Uterus (tissue), 4 donors: ENCODE measurements around the gene GAREM1. TPM values are rescaled to one million over a fixed set of nuclear protein-coding genes. Genes with fewer than 3 reads are reported as not detected.

Experiments used
- DNase-seq, 2 donors: peaks; one replicate each; pipeline ENCODE4 v3.0.0-alpha.2; 2019 to 2020
- H3K27ac ChIP-seq, 2 donors: fragments of 200-600 bp; sonication (generic); 1 replicate in 1 of 2; 2 replicates in 1 of 2; pipeline ENCODE4 v1.5.1; 2016 to 2018
- H3K27me3 ChIP-seq, 2 donors: fragments of 200-600 bp; sonication (generic); one replicate each; pipeline ENCODE4 v1.5.1; 2018 to 2019; ENCODE audit warnings: control low read depth in 1 of 2
- H3K36me3 ChIP-seq, 2 donors: fragments of 200-600 bp; sonication (generic); one replicate each; pipeline ENCODE4 v1.5.1; 2019; ENCODE audit warnings: control low read depth in 1 of 2
- H3K4me1 ChIP-seq, 2 donors: fragments of 200-600 bp; sonication (generic); one replicate each; pipeline ENCODE4 v1.5.1; 2018 to 2019; ENCODE audit warnings: control low read depth in 1 of 2
- H3K4me3 ChIP-seq, 2 donors: fragments of 200-600 bp; sonication (generic); 1 replicate in 1 of 2; 2 replicates in 1 of 2; pipeline ENCODE4 v1.5.1; 2018 to 2019; ENCODE audit warnings: mild to moderate bottlenecking in 1 of 2
- H3K9me3 ChIP-seq, 2 donors: fragments of 200-600 bp; sonication (generic); one replicate each; pipeline ENCODE4 v1.5.1; 2019; ENCODE audit warnings: control low read depth in 1 of 2
- POLR2A ChIP-seq, 2 donors: fragments of 450-650 bp; IDR thresholded peaks; one replicate each; pipeline ENCODE4 v1.6.1; 2016; ENCODE audit warnings: antibody characterized with exemption in 2 of 2, mild to moderate bottlenecking in 1 of 2, moderate library complexity in 1 of 2
- intact Hi-C: fragments of 100-400 bp; cut with DNase I; formaldehyde crosslinking; loops from one replicate; pipeline ENCODE4 v1.15.1; 2023; ENCODE audit warnings: low total_unique reads
- total RNA-seq, 4 donors: library from RNA; depleted of rRNA in 3 of 4; stranded (reverse); fragments of >200 nt in 3 of 4; gene quantifications; one replicate each; pipeline versions ENCODE4 v1.1.0 to v1.2.4, GENCODE V29; 2014 to 2023
- TF ChIP-seq, protein P1 (sequence below), 4 experiments: fragments of 200-600 bp in 2 of 4; fragments of 450-650 bp in 2 of 4; sonication (generic) in 2 of 4; IDR thresholded peaks; one replicate each; pipeline ENCODE4 v1.5.1; 2016 to 2019; ENCODE audit warnings: antibody characterized with exemption in 4 of 4, mild to moderate bottlenecking in 2 of 4, moderate library complexity in 1 of 4
- donor health status: DM: yes; HTN: yes; CAD: no.

GAREM1 gene
- total RNA-seq, 4 donors from 2014 or later: 1.5 to 12.0 (median 5.9) TPM

DNA sequence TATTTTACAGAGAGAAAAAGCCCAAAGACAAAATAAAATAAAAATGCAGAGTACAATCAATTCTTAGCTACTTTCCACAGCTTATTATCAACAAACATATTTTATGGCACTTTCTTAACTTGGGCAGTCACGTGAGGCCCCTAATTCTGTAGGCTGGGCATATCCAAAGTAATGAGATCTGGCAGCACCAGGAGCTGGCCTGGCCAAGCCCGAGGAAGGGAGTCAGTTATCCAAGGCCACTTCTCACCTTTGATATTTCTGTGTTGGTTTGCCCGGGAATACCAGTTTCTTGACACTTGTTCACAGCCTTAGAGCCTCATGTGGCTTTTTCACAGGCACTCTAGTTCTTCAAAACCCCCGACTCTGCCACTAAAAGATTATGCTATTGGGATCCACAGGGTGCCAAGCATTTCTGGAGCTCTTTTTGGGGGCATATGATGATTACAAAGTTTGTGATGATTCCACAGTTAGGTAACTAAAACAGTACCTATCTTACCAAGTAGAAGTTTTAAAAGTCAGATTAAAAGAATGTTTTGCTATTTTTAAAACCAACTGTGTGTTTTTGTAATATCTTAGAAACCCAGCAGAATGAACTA is 190.4 kb downstream of the GAREM1 start:
- no peaks in the 10 kb centered on the region for H3K36me3 ChIP-seq
- no peak overlapping the region for H3K4me3 ChIP-seq
- TF ChIP-seq, protein P1, sequence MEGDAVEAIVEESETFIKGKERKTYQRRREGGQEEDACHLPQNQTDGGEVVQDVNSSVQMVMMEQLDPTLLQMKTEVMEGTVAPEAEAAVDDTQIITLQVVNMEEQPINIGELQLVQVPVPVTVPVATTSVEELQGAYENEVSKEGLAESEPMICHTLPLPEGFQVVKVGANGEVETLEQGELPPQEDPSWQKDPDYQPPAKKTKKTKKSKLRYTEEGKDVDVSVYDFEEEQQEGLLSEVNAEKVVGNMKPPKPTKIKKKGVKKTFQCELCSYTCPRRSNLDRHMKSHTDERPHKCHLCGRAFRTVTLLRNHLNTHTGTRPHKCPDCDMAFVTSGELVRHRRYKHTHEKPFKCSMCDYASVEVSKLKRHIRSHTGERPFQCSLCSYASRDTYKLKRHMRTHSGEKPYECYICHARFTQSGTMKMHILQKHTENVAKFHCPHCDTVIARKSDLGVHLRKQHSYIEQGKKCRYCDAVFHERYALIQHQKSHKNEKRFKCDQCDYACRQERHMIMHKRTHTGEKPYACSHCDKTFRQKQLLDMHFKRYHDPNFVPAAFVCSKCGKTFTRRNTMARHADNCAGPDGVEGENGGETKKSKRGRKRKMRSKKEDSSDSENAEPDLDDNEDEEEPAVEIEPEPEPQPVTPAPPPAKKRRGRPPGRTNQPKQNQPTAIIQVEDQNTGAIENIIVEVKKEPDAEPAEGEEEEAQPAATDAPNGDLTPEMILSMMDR (IDR thresholded peaks at IDR 0.05): no peak
- TF ChIP-seq POLR2A (IDR thresholded peaks at IDR 0.05): no peak
- H3K9me3 ChIP-seq: no peaks in the 10 kb centered on the region
- intact Hi-C loops: no loop called here
- no peak for DNase-seq
- no peaks in the 10 kb centered on the region for H3K27me3 ChIP-seq
- no peak overlapping the region for H3K27ac ChIP-seq
- H3K4me1 ChIP-seq: no peaks in the 10 kb centered on the region

DNA sequence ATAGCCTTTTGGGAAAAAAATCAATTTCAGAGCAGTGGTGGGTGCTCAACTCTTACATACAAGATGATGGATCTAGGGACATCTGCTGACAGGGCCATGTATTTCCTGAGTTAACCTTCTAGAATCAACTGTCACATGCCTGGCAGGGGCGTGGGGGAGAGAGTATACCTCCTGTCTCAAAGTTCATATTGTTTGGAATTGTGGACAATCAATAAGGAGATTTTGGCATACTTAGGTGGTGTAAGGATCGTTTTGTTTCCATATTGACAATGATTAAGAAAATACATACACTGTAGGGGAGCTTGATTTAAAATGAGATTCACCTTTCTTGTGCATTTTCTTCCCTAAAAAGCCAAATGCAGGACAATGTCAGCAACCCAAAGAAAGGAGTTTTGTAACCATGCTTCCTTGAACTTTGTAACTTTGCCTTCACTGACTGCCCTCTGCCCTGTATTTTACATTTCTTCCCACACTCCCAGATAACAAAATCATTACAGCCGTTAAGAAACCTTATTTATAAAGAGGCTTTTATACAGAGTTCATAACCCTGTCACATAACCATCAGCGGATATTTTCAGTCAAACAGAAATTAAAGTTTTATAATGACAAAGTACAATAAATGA is 192.4 kb downstream of the GAREM1 start:
- Histone ChIP-seq H3K4me3 (no peak overlapping the region), H3K36me3 (no peaks in the 10 kb centered on the region), H3K9me3 (no peaks in the 10 kb centered on the region), H3K27me3 (no peaks in the 10 kb centered on the region), H3K4me1 (no peaks in the 10 kb centered on the region), H3K27ac (no peak overlapping the region)
- no peak for DNase-seq
- intact Hi-C loops: no loop called here
- no peak for TF ChIP-seq POLR2A (IDR thresholded peaks at IDR 0.05)

DNA sequence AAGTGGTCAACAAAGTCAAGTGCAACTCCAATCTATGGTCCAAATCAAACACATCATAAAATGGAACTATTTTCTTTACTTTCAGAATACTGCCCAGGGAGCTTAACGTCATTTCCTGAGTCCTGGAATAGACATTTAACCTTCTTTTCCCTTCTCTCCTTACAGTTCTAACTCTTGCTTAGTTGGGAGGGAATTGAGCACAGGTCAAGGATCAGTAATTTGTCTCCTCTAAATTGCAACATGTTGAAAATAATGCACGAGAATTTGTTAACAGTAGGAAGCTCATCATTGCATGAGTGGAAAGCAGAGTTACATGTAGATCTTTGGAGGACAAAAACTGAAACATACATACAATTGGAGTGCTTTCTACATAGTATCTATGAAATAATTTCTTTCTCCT is 193.1 kb downstream of the GAREM1 start:
- Histone ChIP-seq H3K9me3 (no peaks in the 10 kb centered on the region), H3K36me3 (no peaks in the 10 kb centered on the region), H3K4me1 (no peaks in the 10 kb centered on the region), H3K27ac (no peak overlapping the region), H3K27me3 (no peaks in the 10 kb centered on the region), H3K4me3 (no peak overlapping the region)
- DNase-seq: no peak
- intact Hi-C loops: no loop called here
- TF ChIP-seq, protein P1 (IDR thresholded peaks at IDR 0.05): no peak
- no peak for TF ChIP-seq POLR2A (IDR thresholded peaks at IDR 0.05)

DNA sequence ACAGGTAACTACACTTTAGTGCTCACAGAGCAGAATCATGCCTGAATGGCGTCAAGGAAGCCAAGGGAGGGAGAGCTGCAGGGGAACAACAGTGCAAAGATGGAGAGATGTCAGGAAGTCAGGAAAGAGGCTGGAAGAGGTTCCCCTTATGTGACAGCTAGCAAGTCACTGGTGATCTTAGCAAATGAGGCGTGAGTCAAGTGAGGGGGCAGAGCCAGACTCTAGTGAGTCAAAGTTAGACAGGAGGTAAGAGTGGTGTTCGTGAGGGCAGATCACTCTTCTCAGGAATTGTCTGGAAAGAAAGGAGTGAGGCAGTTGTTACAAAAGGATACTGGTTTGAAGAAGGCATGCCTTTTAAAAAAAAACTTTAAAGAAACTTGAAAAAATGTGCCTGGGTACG is 193.8 kb downstream of the GAREM1 start:
- Histone ChIP-seq H3K27ac (no peak overlapping the region), H3K9me3 (no peaks in the 10 kb centered on the region), H3K27me3 (no peaks in the 10 kb centered on the region), H3K4me1 (no peaks in the 10 kb centered on the region), H3K36me3 (no peaks in the 10 kb centered on the region), H3K4me3 (no peak overlapping the region)
- TF ChIP-seq POLR2A (IDR thresholded peaks at IDR 0.05): no peak
- TF ChIP-seq, protein P1 (IDR thresholded peaks at IDR 0.05): no peak
- DNase-seq: no peak
- intact Hi-C loops: no loop called here

DNA sequence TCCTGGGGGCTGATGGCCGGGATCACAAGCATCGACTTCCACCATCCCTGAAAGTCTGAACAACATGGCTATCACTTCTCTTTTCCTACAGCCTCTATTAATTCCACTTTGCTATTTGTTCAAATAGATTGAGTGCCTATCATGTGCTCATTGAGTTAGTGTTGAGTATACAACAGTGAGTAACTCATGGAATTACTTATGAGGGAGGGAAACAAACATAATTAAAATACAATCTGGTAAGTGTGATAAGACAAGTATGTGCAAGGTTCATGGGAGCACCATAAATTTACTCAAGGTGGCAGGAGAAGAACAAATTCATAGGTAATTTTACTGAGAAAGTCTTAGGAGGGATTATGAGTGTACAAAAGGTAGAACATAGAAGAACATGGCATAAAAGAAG is 194.4 kb downstream of the GAREM1 start:
- Histone ChIP-seq H3K27me3 (no peaks in the 10 kb centered on the region), H3K9me3 (no peaks in the 10 kb centered on the region), H3K27ac (no peak overlapping the region), H3K4me1 (no peaks in the 10 kb centered on the region), H3K4me3 (no peak overlapping the region), H3K36me3 (no peaks in the 10 kb centered on the region)
- intact Hi-C loops: no loop called here
- DNase-seq: no peak
- TF ChIP-seq, protein P1 (IDR thresholded peaks at IDR 0.05): no peak
- TF ChIP-seq POLR2A (IDR thresholded peaks at IDR 0.05): no peak
